Measurements from ENCODE around the gene CLSTN2.

The CLSTN2 gene

DNA sequence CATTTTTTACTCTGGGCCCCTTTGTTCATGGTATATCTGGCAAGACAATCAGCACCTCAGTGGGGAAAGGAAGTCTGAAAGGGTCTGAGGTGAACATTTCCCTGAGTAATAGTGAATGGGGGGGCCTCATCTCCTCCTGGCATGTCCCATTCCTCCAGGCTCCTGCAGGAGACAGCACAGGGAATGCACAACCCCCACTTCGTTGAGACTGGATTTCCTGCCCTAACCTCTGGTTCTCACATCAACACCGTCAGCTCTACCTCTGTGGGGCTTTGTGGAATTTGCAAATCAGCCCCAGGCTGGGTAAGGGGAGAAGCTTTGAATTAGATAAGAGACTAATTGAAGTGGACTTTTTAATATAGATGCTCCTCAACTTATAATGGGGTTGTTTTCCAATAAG lies 574.5 kb downstream of the CLSTN2 start:
- intact Hi-C loops (cut with DNase I) = loop anchor here (10.0 kb wide), 1 partner anchor 575 kb away; the partner anchor contains the start of gene CLSTN2
- no peak for DNase-seq

DNA sequence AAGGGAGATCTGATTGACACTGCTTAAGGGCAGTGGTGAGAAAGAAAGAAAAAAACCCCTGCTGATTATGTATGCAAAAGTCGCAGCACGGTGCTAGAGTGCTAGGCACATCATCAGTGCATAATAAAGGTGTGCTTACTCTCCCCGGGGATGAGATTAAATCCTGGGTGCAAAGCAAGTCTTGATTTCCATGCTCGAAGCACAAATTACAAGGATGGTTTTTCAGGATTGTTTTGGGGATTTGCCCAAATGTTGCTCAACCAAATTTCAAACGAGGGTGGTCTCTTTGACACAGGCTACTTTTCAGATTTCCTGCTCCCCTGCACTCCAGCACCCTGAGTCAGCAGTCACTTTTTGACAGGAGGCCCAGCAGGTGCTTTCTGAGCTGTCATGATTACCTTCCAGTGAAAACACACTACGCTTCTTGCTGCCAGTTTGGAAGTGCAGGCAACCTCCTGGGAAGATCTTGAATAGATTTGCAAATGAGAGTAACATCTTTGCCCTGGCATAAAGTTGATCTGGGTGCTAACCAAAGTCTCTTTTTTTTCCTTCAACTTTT lies 575.4 kb downstream of the CLSTN2 start:
- intact Hi-C loops (cut with DNase I) = no loop called here
- no peak for DNase-seq

DNA sequence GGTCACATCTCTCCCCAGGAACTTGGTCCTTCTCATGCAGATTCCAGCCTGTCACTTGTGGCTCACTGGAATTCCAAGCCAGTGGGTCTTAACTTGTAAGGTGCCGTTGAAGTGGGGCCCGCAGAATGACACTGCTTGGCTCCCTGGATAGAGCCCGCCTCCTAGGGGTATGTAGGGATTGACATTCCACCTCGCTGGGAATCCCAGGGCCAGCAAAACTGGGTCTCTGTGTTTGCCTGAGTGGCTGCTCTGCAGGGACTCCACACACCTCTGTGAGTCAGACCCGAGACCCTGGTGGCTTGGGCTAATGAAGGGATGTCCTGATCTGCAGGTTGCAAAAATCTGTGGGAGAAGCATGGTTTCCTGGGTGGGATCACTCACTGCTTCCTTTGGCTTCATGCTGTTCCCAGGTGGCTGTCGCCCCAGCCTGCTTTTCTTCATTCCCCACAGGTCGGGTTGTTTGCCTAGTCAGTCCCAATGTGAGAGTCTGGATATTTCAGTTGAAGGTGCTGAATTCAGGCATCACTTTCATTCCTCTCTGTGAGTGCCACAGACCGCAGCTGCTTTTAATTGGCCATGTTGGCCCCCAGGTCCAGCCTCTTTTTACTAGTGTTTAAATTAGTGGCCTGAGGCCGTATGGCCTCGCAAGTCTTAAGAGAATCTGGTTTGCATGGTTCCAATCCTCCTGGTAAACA lies 586.9 kb downstream of the CLSTN2 start:
- DNase-seq = no peak
- intact Hi-C loops (cut with DNase I) = no loop called here

DNA sequence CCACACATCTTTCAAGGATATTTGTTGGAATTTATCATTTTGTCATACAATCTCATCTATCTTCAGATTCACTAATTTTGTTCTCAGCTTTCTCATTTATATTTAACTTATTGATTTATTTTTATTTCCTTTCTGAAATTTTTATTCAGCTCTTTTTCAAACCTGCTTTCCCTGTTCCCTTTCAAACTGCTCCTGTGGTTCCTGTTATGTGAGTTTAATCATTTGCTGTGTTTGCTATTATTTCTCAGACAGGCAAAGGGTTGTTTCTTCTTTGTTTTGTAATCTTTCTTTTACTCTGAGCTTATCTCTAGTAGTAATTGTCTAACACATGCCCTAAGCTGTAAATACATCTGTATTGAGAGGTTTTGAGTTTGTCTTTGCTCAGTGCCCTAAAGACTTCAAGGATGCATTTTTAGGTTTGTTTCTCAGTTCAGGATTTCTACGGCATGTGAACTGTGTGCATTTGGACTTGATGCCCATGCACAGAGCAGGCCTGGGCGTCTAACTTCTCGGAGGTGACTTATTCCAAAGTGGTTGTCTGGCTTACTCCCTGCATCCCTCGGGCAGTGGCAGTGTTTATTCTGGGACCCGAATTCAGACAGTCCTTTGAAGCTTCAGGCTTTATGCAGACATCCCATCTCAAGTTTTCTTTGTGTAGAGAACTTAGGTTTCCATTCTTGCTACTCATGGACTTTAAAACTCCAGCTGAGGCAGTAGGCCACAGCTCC lies 587.8 kb downstream of the CLSTN2 start:
- no peak for DNase-seq
- intact Hi-C loops (cut with DNase I) = no loop called here

DNA sequence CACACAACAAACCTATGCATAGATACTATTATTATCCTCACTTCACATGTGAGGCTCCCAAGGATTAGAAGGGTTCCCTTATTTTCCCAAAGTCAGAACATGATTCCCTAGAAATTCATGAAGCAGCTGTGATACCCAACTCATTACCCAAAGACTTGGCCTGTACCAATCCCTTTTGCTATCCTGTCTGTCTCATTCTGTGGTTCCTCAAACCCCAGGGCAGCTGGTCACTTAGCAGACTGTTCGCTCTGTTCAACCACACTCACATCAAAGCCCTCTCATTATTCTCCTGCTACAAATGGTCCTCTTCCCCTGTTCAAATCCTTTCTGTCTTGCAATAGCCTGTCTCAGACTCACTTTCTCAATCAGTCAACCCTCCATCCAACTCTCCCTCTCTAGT lies 588.6 kb downstream of the CLSTN2 start:
- no peak for DNase-seq
- intact Hi-C loops (cut with DNase I) = no loop called here

DNA sequence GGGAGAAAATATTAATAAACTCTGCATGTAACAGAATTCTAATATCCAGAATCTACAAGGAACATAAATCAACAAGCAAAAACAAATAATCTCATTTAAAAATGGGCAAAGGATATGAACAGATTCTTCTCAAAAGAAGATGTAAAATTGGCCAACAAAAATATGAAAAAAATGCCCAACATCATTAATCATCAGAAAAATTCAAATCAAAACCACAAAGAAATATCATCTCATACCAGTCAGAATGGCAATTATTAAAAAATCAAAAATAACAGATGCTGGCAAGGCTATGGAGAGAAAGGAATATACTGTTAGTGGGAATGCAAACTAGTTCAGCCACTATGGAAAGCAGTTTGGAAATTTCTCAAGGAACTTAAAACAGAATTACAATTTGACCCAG lies 592.2 kb downstream of the CLSTN2 start:
- intact Hi-C loops (cut with DNase I) = no loop called here
- no peak for DNase-seq

DNA sequence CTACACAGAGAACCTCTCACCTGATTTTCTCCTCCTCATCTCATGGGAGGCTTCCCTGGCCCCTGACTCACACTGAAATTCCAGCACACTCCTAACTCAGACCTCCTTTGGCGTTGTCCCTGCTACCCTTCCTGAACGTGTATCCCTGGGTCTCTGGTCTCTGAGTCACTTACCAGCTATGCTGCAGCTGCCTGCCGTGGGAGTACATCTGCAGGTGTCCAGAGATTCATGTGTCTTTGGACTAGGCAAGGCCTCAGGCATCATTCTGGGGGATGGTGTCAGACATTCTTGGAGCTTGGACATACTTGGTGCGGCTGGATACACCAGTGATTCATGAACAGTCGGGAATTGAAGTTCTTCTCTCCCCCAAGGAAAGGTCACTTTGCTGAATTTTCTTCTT lies 594.1 kb downstream of the CLSTN2 start:
- intact Hi-C loops (cut with DNase I) = no loop called here
- DNase-seq = no peak

DNA sequence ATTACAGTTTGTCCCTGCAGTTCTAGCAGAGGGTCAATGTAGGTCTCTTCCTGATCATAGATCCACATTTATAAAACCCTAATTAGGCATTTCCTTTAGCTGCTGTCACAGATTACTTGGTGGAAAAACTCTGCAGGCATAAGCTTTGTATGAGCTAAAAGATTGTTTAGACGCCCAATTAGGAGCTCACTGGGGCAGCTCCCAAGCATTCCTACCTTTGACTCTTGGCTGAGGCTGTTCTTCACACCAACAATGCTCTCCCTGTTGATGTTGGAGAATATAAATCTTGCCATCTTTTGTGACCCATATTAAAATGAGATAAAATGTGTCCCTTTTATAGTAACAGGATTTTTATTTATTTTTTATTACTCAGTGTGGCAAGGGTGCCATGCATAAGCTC lies 594.6 kb downstream of the CLSTN2 start:
- intact Hi-C loops (cut with DNase I) = no loop called here
- DNase-seq = no peak

DNA sequence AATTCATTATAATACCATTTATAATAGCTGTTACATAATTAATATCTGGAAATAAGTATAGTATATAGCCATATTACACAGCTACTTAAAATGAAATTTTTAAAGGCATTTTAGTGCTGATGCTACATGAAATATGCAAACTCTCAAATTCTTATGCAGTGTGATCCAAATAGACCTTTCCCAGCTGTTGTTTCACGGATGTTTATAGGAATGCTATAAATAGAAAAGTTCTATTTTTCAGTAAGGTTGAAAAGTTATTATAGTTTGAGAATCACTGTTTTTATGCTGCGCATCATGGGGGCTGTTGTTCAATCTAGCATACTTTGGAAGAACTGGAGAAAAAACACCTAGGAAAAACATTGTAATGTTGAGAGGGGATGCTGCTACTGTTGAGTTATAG lies 595.1 kb downstream of the CLSTN2 start:
- intact Hi-C loops (cut with DNase I) = no loop called here

DNA sequence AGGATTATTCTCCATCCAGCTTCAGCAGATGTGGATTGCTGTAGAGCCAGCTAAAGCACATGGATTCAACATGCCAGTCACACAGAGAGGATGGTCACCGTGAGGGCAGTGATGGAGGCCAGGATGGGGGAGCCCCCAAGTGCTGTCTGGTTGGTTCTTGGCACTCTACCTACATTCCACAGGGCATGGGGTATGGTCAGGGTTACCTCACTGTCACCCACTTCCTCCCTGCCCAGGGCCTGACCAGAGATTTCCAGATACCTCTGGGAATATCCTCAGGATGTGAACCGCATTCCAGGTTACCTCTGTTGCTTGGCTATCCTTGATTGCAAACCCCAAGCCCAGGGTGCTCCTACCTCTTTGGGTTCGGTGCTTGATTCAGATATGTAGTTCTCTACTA lies 595.6 kb downstream of the CLSTN2 start:
- intact Hi-C loops (cut with DNase I) = no loop called here
- no peak for DNase-seq

More for the DNA sequence above, 595.1 kb downstream of the CLSTN2 start:
- no peak for DNase-seq

DNA sequence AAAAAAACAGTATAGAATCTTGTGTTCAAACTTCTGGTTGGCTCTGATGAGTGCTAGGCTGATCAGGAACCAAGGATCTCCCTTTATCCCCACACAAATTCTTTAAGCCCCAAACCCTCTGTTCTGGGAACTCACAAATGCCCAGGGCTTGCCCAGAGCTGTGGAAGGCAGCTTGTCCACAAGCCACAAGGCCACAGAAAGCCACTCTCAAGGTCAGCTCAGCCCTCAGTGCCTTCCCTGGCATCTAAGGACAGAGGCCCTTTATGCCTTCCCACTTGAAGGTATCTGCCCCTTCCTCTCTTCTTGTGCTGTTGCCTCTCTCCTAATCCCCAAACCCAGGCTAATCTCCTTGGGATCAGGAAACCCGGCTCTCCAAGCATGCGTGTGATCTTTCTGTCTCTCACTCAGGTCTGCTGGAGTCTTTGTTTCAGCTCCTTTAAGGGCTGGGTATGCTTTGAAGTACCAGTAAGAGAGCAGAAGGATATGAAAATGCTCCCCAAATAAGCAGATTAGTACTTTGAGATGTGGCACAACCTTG lies 597.9 kb downstream of the CLSTN2 start:
- DNase-seq = no peak
- intact Hi-C loops (cut with DNase I) = no loop called here

DNA sequence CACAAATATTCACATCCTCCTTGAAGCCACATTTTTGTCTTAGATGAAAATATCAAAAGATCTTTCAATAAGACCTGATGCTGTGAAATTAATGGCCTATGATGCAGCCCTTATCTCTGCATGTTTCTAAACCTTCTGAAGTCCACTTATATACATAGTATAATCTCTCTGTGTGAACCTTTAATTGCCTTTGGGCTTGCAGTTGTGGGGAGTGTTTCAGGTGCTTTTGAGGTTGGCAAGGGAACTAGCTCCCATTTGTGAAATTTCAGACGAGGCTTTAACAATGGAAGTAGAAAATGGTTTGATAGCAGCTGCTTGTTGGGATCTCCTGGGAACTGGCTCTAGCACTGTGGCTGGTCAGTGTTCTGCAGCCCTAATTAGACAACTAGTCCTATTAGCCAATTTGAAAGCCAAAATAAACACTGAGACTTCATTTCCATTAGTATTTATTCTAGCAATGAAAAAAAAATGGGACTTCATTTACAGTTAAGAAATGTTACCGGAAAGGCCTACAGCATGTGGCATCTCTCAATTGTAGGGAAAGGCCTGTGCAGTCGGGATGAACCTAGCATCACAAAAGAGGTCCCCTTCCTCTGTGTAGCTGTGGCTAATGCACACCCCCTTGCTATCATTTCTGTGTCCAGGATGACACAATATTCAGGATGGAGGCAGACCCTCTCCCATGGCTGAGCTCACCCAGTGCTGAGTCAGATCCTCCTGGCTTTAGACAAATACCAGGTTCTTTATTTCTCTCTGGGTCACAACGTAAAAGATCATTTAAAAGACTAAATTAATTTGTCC lies 602.1 kb downstream of the CLSTN2 start:
- no peak for DNase-seq
- intact Hi-C loops (cut with DNase I) = no loop called here

DNA sequence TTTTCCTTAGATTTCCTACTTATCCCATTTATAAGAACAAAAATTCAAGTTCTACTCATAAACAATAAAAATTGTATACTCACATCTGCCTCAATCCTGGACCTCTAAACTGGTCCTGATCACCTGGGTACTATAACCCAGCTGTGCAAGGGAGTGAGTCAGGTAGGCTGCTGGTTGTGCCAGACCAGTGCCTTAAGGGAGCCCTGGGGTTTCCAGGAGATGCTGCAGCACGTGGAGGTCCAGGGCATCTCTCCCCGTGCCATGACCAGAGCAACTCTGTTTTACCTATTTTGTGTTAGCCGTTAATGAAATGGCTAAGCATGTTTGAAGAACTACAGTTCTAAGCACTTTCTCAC lies 602.7 kb downstream of the CLSTN2 start:
- no peak for DNase-seq
- intact Hi-C loops (cut with DNase I) = no loop called here

DNA sequence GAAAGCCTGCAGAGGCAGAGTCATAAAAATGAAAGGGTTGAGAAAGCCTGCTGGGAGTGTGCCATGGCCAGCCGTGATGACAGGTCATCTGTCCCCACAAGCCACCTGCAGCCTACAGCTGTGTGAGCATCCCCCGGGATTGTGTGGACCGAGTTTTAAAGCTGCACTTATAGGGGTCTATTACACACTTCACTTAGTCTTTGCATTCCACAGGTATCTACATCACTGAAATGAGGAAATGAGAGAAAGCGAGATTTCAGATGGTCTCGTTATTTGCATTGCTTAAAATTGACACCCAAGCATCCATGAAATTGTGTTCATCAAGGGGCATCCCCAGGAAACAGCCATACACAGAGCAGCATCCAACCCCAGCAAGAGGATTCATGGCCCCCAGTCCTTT lies 605.3 kb downstream of the CLSTN2 start:
- no peak for DNase-seq
- intact Hi-C loops (cut with DNase I) = no loop called here

DNA sequence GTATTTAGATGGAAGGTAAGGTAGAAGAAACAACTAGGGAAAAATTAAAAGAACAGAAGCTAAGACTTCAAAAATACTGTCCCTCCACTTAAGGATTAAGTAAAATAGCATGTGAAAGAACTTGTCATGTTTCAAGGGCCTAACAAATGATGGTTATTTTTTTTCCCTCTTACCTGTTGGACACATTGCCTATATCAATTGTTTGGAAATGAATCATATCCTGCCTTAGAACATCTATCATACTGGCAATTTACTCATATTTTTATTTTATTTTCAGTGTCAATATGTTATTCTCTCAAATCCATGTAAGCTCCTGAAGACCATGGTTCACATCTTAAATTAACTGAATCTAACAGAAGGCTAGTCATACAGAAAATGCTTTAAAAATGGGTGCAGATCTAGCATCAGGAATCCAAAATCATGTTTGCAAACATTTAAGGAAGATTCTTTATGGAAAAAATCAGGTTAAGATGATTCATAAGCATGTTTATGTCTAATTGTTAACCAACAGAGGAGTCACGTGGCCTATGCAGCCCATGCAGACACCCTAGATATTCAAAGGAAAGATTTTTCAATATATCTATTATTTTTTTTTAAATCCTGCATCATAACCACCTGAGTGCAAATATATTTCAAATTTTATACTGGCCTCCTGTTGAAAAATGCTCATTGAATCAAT lies 607.1 kb downstream of the CLSTN2 start:
- no peak for DNase-seq
- intact Hi-C loops (cut with DNase I) = no loop called here

DNA sequence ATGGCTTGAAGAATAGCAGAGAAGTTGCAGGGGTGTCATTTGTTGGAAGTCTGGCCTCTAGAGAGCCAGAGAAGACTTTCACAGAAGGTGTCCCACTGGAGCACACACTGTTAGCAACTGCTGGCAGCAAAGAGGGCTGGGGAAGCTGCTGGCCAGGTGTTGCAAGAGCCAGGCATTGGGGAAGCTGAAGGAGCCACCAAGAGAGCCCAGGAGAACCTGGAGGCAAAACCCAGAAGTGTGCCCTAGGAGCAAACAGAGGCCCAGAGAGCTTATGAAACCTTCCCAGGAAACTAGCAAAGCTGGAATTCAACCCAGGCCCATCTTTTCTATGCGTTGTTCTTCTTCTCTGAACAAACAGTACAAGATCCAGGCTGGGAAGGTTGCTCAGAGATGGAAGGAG lies 610.2 kb downstream of the CLSTN2 start:
- DNase-seq = no peak
- intact Hi-C loops (cut with DNase I) = no loop called here

DNA sequence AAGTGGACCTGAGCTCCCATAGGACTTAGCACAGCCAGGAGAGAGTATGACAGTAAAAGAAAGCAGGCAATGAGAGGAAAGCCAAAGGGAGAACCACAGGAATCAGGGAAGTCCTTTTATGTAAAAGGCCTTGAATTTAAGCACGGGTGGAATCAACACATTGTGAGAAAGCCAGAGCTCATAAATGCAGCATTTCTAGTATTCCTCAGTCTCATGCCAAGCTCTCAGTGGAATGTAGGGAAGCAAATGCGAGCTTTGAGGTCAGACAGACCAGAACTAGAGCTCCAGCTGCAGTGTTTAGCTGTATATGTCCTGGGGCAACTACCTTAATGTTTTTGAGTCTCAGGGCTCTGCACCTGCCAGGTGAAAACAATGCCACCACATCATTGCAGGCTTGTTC lies 610.8 kb downstream of the CLSTN2 start:
- DNase-seq = no peak
- intact Hi-C loops (cut with DNase I) = no loop called here

DNA sequence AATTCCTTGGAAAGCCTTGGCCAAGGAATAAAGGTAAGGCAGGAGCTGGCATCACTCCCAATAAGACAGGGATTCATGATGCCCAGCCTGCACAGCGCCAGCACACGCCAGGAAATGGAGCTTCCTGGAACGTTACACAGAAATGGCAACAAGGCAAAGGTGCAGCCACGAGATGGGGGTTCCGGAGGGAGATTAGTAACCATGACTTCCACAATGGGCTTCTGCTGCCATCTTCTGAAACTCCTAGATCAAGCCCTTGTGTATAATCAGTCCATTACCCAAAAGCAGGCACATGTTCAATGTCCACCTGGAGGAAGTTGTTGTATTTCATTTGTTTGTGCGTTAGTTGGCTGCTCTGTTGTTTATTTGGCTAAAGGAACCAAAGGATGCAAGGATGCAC lies 611.7 kb downstream of the CLSTN2 start:
- DNase-seq = no peak
- intact Hi-C loops (cut with DNase I) = no loop called here

DNA sequence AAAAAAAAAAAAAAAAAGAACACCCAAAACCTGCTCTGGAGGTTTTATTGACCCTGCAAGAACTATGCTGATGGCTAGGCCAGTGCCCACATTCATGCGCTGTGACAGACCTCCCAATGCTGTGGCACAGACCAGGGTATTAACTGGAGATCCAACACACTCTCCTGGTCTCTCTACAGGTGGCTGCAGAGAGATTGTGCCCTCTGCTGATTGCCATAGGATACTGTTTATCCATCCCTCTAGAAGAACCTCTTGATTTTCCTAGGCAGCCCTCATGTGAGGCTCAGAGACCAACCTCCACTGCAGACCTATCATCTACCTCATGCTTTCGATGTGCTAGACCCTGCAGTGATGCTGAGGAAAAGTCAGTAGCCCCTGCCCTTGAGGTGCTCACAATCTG lies 617.4 kb downstream of the CLSTN2 start:
- intact Hi-C loops (cut with DNase I) = no loop called here
- no peak for DNase-seq

DNA sequence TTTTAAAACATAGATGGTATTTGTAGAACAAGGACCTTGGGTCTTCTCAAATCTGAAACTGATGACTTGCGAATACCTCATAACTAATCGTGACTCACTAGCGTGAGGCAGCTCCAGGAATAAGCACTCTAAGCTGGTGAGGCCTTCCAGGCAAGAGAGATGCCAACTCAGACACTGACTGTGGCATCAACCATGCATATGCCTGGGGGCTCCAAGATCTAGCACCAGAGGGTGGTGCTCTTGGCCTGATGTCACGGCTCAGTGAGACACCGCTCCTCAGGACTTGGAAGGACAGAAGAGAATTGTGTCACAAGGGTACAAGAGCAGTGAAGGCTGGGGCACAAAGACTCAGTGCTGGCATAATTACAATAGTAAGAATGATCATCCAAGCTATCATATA lies 617.9 kb downstream of the CLSTN2 start:
- intact Hi-C loops (cut with DNase I) = no loop called here

DNA sequence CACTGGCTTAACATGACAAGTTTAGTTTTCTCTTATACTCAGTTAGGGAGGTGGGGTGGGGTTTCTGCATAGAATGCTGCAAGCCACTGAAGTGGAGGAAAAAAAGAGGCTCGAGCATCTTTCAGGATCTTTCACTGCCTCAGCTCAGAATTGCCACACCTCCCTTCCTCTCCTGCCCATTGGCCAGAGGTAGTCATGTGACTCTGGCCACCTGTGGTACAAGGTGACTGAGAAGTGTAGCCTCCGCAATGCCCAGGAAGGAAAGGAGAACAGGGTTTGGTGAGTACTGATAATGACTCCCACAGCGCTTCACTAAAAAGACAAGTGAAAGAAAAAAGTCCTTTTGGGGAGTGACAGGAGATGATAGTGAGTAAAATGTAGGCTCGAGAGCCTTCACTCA lies 618.6 kb downstream of the CLSTN2 start:
- intact Hi-C loops (cut with DNase I) = no loop called here
- DNase-seq = no peak

More for the DNA sequence above, 617.9 kb downstream of the CLSTN2 start:
- DNase-seq = no peak

All from posterior cingulate gyrus (tissue), 11 donors.